HG03060 (cell line): ENCODE measurements around the gene TGM1.

Experiments
- ATAC-seq: cut with Tn5 transposase; IDR thresholded peaks from one replicate; pipeline ENCODE4 v1.9.1; 2021; ENCODE audit warnings: low read depth, moderate number of reproducible peaks; ENCODE audit not compliant: unreplicated experiment

TGM1 gene

GRCh38 chr14:24292118-24292807 is 29.3 kb upstream of the TGM1 start:
- no peak for ATAC-seq

- ATAC-seq = no peak
These were observed 28.6 kb upstream of the TGM1 start for GRCh38 chr14:24291446-24292117.

GRCh38 chr14:24290746-24291145 is 27.8 kb upstream of the TGM1 start:
- no peak for ATAC-seq

GRCh38 chr14:24289649-24290280 is 26.8 kb upstream of the TGM1 start:
- ATAC-seq = peak; percentile 59

- ATAC-seq = no peak
These were observed 24.0 kb upstream of the TGM1 start for GRCh38 chr14:24286996-24287395.

GRCh38 chr14:24285351-24285750 is 22.4 kb upstream of the TGM1 start:
- no peak for ATAC-seq

GRCh38 chr14:24284501-24285035 is 21.6 kb upstream of the TGM1 start:
- ATAC-seq = no peak

GRCh38 chr14:24283796-24284460 is 21.0 kb upstream of the TGM1 start:
- ATAC-seq = no peak

- ATAC-seq = no peak
These were observed 19.8 kb upstream of the TGM1 start for GRCh38 chr14:24282736-24283135.

- no peak for ATAC-seq
These were observed 18.7 kb upstream of the TGM1 start for GRCh38 chr14:24281636-24282035.

GRCh38 chr14:24280797-24281460 is 18.0 kb upstream of the TGM1 start:
- ATAC-seq = no peak

GRCh38 chr14:24279301-24280186 is 16.6 kb upstream of the TGM1 start:
- no peak for ATAC-seq

GRCh38 chr14:24278424-24278823 is 15.4 kb upstream of the TGM1 start:
- no peak for ATAC-seq

GRCh38 chr14:24277606-24278321 is 14.8 kb upstream of the TGM1 start:
- ATAC-seq = no peak

GRCh38 chr14:24277071-24277470 is 14.1 kb upstream of the TGM1 start:
- ATAC-seq = no peak

GRCh38 chr14:24274101-24274543 is 11.1 kb upstream of the TGM1 start:
- peak; percentile 40 for ATAC-seq

- ATAC-seq = no peak
These were observed 10.5 kb upstream of the TGM1 start for GRCh38 chr14:24273422-24273998.

- no peak for ATAC-seq
These were observed 9.5 kb upstream of the TGM1 start for GRCh38 chr14:24272467-24272866.
